ENCODE data around the gene DCTN3. TPM values are rescaled to one million over a fixed set of nuclear protein-coding genes. Genes with fewer than 3 reads are reported as not detected.

DCTN3 gene
- total and polyA plus RNA-seq, 8 donors, result 31.5 to 84.3 (median 38.7) TPM

DNA sequence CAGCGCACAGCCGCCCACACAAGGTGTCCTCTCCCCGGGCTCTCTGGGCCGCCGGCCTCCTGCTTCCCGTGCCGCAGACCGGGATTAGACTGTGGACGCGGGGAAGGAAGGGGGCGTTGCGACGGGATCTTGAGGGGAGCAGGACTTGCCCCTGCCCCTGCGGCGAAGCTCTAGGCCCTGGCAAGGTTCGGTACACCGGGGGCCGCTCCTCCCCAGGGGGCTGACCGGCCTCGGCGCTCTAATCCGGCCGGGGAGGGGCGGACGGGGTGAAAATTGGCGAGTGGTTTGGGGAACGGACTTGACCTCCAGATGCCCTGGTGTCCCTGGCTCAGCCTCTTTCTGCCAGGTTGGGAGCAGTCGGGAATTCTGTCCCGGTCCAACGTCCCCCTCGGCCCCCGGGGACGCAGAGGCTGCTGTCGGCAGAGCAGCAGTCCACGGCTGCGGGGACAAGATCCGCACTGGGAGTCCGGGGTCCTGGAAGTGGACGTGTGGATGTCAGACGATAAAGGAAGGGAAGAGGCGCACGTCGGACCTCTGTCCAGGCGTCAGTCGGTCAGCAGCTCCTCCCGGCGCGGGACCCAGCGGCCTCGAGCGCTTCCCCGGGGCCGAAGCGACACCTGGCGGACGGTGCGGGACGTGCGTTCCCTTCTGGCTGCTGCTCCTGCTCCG is 28.9 kb downstream of the DCTN3 start:
- H3K27me3 ChIP-seq, result peaks cover 0 to 18% (median 4%) of the 10 kb centered on the region in 4 donors
- TF ChIP-seq, protein P1, sequence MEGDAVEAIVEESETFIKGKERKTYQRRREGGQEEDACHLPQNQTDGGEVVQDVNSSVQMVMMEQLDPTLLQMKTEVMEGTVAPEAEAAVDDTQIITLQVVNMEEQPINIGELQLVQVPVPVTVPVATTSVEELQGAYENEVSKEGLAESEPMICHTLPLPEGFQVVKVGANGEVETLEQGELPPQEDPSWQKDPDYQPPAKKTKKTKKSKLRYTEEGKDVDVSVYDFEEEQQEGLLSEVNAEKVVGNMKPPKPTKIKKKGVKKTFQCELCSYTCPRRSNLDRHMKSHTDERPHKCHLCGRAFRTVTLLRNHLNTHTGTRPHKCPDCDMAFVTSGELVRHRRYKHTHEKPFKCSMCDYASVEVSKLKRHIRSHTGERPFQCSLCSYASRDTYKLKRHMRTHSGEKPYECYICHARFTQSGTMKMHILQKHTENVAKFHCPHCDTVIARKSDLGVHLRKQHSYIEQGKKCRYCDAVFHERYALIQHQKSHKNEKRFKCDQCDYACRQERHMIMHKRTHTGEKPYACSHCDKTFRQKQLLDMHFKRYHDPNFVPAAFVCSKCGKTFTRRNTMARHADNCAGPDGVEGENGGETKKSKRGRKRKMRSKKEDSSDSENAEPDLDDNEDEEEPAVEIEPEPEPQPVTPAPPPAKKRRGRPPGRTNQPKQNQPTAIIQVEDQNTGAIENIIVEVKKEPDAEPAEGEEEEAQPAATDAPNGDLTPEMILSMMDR (IDR thresholded peaks at IDR 0.05), result peak; percentile 78 to 92 (median 88)
- no peaks in the 10 kb centered on the region for H3K36me3 ChIP-seq
- DNase-seq (peak; percentile 70 to 98 (median 86)), FAIRE-seq (no peak), ATAC-seq (peak; percentile 90 to 97 (median 94))
- intact Hi-C loops (cut with DNase I), result loop anchor here in 2 of 3 donors (5.0 to 10.0 kb wide), 4 partner anchors 39 to 187 kb away; no protein-coding TSS in a partner anchor
- H3K9me3 ChIP-seq, result no peaks in the 10 kb centered on the region
- peaks cover 0 to 3% (median 0%) of the 10 kb centered on the region in 3 donors for H3K4me1 ChIP-seq
- WGBS, 2 donors, result 4 to 7% methylated on average over 53 to 60 of the region's 60 CpGs
- H3K4me3 ChIP-seq, result peak overlapping the region in 3 of 4 donors; percentile 5 to 33 (median 18)
- no peak overlapping the region for H3K27ac ChIP-seq

DNA sequence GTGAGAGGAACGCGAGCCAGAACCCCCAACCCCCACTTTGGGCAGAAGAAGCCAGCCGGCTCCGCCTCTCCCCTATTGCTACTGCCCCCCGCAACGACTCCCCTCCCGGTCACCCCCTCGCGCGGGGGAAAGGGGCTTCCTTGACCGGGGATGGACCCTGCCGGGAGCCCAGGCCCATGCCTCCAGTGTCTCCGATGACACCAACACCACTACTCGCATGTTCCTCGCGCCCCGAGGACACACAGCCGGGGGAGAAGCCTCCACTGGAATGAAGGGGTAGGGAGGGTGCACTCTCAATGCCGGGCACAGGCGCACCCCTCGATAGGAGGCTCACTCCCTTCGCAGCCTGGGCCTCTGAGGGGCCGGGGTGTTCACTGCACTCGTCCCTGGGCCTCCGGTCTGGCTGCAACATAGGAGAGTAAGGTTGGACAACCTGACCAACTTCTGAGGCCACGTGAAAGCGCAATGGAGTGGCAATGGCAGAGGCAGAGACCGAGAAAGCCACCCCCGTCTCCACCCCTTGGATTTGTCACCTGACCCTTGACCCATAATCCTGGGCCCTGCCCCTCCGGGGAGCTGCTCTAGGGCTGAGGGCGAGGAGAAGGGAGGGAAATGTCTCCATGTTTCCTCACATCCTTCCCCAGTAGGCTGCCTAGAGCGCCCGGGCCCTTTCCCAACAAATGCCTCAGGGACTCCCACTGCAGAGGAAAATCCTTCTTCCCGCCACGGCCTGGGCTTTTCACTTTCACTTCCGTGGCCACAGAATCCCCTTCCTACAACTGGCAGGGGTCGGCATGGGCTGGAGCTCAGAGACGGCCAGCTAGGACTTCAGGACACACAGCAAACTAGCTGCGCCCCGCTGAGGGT is 29.7 kb downstream of the DCTN3 start:
- DNase-seq (peak in 1 of 6 donors; percentile 71), ATAC-seq (peak; percentile 16 to 45 (median 24)), FAIRE-seq (no peak)
- H3K27ac ChIP-seq, result no peak overlapping the region
- no peaks in the 10 kb centered on the region for H3K36me3 ChIP-seq
- H3K27me3 ChIP-seq, result peaks cover 0 to 21% (median 4%) of the 10 kb centered on the region in 4 donors
- WGBS, 2 donors, result 24 to 26% methylated on average over 39 to 40 of the region's 40 CpGs
- H3K4me1 ChIP-seq, result peaks cover 0 to 3% (median 0%) of the 10 kb centered on the region in 3 donors
- TF ChIP-seq, protein P1 (IDR thresholded peaks at IDR 0.05), result no peak
- no peaks in the 10 kb centered on the region for H3K9me3 ChIP-seq
- intact Hi-C loops (cut with DNase I), result loop anchor here in 2 of 3 donors (5.0 to 10.0 kb wide), 4 partner anchors 38 to 186 kb away; no protein-coding TSS in a partner anchor
- peak overlapping the region in 3 of 4 donors; percentile 5 to 38 (median 18) for H3K4me3 ChIP-seq

DNA sequence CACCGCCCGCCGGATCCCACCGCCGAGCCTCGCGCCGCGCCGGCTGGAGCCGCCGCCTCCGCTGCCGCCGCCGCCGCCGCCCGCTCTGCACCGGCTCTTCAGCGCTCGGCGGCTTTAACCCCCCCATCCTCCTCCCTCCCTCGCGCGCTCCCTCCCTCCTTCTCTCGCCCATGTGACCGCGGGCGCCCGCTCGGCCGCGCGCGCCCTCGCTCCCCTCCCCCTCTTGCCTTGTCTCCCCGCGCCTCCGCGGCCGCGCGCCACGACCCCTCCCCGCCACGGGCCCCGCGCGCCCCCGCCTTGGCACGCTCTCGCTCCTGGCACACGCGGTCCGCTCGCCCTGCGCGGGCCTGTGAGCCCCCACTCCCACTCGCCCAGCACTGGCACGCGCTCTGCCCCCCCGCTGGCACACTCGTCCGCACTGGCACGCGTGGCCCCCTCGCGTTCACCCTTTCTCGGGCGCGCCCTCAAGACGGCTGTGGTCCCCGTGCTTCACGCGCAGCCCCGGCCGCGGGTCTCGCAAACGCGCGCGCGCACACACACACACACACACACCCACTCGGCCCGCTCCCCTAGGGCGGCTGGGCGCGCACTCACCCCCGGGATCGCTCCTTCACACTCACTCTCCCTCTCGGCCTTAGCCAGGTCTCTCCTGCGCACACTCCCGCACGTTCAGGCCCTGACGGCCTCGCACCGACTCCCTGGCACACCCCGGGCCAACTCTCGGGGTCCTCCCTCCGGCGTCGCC is 30.5 kb downstream of the DCTN3 start, which contains the start of gene CNTFR:
CNTFR (minus strand) TSS at position 89 of the 745 bp plus-strand sequence. CDS start 20,743 bp downstream, outside the sequence.
- no peaks in the 10 kb centered on the region for H3K36me3 ChIP-seq
- peak within 1 kb of the TSS in 3 of 4 donors; percentile 10 to 38 (median 31) for H3K4me3 ChIP-seq
- FAIRE-seq, result no peak
- peaks cover 0 to 25% (median 4%) of the 10 kb centered on the region in 4 donors for H3K27me3 ChIP-seq
- TF ChIP-seq, protein P1 (IDR thresholded peaks at IDR 0.05), result no peak
- intact Hi-C loops (cut with DNase I), result loop anchor here in 2 of 3 donors (5.0 to 10.0 kb wide), 4 partner anchors 38 to 185 kb away; no protein-coding TSS in a partner anchor
- H3K27ac ChIP-seq, result no peak within 1 kb of the TSS
- H3K9me3 ChIP-seq, result no peaks in the 10 kb centered on the region
- WGBS, 2 donors, result 2% methylated on average over 53 to 104 of the region's 104 CpGs
- H3K4me1 ChIP-seq, result peaks cover 0 to 3% (median 0%) of the 10 kb centered on the region in 3 donors
- no peak for DNase-seq
- ATAC-seq, result peak in 2 of 4 donors; percentile 27 to 28

Data from pancreas (tissue), 10 donors.